ENCODE data around the gene C16orf74.

DNA sequence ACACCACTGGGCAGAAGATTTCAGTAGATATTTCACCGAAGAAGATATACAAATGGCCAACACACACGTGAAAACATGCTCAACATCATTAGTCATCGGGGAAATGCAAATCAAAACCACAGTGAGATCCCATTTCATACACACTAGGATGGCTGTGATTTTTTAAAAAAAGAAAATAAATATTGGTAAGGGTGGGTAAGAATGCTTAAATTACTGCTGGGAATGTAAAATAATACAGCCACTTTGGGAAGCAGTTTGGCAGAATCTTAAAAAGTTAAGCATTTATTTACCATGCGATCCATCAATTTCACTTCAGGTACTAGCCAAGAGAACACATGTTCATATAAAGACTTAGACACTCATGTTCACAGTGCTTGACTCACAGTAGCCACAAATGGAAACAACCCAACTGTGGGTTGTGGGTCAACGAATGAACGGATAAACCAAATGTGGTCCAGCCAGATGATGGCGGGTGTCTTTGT, 6.5 kb upstream of the C16orf74 start:
- TF ChIP-seq CTCF (IDR thresholded peaks at IDR 0.05) (no peak), EP300 (IDR thresholded peaks at IDR 0.05) (no peak), POLR2A (IDR thresholded peaks at IDR 0.05) (no peak), POLR2AphosphoS5 (IDR thresholded peaks at IDR 0.05) (no peak)
